Activated naive CD8-positive, alpha-beta T cell treated with anti-CD3 and anti-CD28 coated beads for 36 hours (primary cell): ENCODE data around the gene IL32. TPM values are rescaled to one million over a fixed set of nuclear protein-coding genes. Genes with fewer than 3 reads are reported as not detected.

Experiments
- DNase-seq: peaks from one replicate; pipeline ENCODE4 v3.0.0; 2021
- H3K27ac Mint-ChIP-seq: one replicate; pipeline ENCODE4 v1.8.0; 2022; ENCODE audit warnings: mild to moderate bottlenecking, moderate library complexity, mixed read lengths
- H3K27me3 Mint-ChIP-seq: one replicate; pipeline ENCODE4 v1.8.0; 2022; ENCODE audit warnings: mild to moderate bottlenecking, mixed read lengths
- H3K36me3 Mint-ChIP-seq: one replicate; pipeline ENCODE4 v1.8.0; 2021; ENCODE audit warnings: mild to moderate bottlenecking, mixed read lengths
- H3K4me1 Mint-ChIP-seq: one replicate; pipeline ENCODE4 v1.8.0; 2021; ENCODE audit warnings: mixed read lengths
- H3K4me3 Mint-ChIP-seq: one replicate; pipeline ENCODE4 v1.8.0; 2022; ENCODE audit warnings: mild to moderate bottlenecking, moderate library complexity, mixed read lengths
- H3K9me3 Mint-ChIP-seq: one replicate; pipeline ENCODE4 v1.8.0; 2022; ENCODE audit warnings: mixed read lengths
- total RNA-seq, 2 experiments: library from RNA; stranded (reverse); gene quantifications; one replicate each; pipeline ENCODE4 v1.2.3, GENCODE V29; 2021

IL32 gene
- 1,000 to 10,000 TPM; 1,056 to 1,060 TPM for total RNA-seq

- peak within 1 kb of the TSS; percentile 100 for H3K27ac Mint-ChIP-seq
- H3K4me3 Mint-ChIP-seq, result peak within 1 kb of the TSS; percentile 100
- peaks cover 47% of the 10 kb centered on the region for H3K36me3 Mint-ChIP-seq
- peaks cover 36% of the 10 kb centered on the region for H3K4me1 Mint-ChIP-seq
- peak; percentile 68 for DNase-seq
- no peaks in the 10 kb centered on the region for H3K27me3 Mint-ChIP-seq
- no peaks in the 10 kb centered on the region for H3K9me3 Mint-ChIP-seq
These were observed at the start of gene IL32 for GRCh38 chr16:3065069-3065741. TSS of gene IL32 (plus strand) at chr16:3065640. CDS start at chr16:3065812, 172 bp downstream.

- no peak overlapping the region for H3K27ac Mint-ChIP-seq
- no peak for DNase-seq
- H3K27me3 Mint-ChIP-seq, result peaks cover 31% of the 10 kb centered on the region
- no peaks in the 10 kb centered on the region for H3K9me3 Mint-ChIP-seq
- H3K36me3 Mint-ChIP-seq, result no peaks in the 10 kb centered on the region
- no peak overlapping the region for H3K4me3 Mint-ChIP-seq
- H3K4me1 Mint-ChIP-seq, result peaks cover 14% of the 10 kb centered on the region
These were observed 49.4 kb upstream of the IL32 start for GRCh38 chr16:3015865-3016521.

- no peak for DNase-seq
These were observed 48.1 kb upstream of the IL32 start for GRCh38 chr16:3017344-3017743.

GRCh38 chr16:3017794-3018506 is 47.5 kb upstream of the IL32 start, which contains the start of gene CLDN6:
TSS of gene CLDN6 (minus strand) at chr16:3018183. CDS start at chr16:3016021, 2,162 bp downstream.
- Mint-ChIP-seq H3K4me1 (peaks cover 30% of the 10 kb centered on the region), H3K36me3 (no peaks in the 10 kb centered on the region), H3K27ac (no peak within 1 kb of the TSS), H3K9me3 (no peaks in the 10 kb centered on the region), H3K27me3 (peaks cover 17% of the 10 kb centered on the region), H3K4me3 (no peak within 1 kb of the TSS)
- DNase-seq, result no peak

More at GRCh38 chr16:3017344-3017743, 48.1 kb upstream of the IL32 start:
- Mint-ChIP-seq H3K9me3 (no peaks in the 10 kb centered on the region), H3K27me3 (peaks cover 23% of the 10 kb centered on the region), H3K4me3 (no peak overlapping the region), H3K4me1 (peaks cover 26% of the 10 kb centered on the region), H3K36me3 (no peaks in the 10 kb centered on the region), H3K27ac (no peak overlapping the region)

GRCh38 chr16:3019594-3020246 is 45.7 kb upstream of the IL32 start:
- peak overlapping the region; percentile 82 for H3K4me3 Mint-ChIP-seq
- H3K36me3 Mint-ChIP-seq, result peaks cover 3% of the 10 kb centered on the region
- peaks cover 40% of the 10 kb centered on the region for H3K4me1 Mint-ChIP-seq
- no peaks in the 10 kb centered on the region for H3K9me3 Mint-ChIP-seq
- H3K27ac Mint-ChIP-seq, result no peak overlapping the region
- no peak for DNase-seq
- H3K27me3 Mint-ChIP-seq, result peaks cover 12% of the 10 kb centered on the region

GRCh38 chr16:3020247-3020603 is 45.2 kb upstream of the IL32 start, which contains the start of gene TNFRSF12A:
TSS of gene TNFRSF12A (plus strand) at chr16:3020368. CDS start at chr16:3020398, 30 bp downstream.
- H3K27me3 Mint-ChIP-seq, result peaks cover 12% of the 10 kb centered on the region
- peaks cover 40% of the 10 kb centered on the region for H3K4me1 Mint-ChIP-seq
- peak within 1 kb of the TSS; percentile 95 for H3K4me3 Mint-ChIP-seq
- peak; percentile 78 for DNase-seq
- H3K27ac Mint-ChIP-seq, result peak within 1 kb of the TSS; percentile 98
- H3K36me3 Mint-ChIP-seq, result peaks cover 3% of the 10 kb centered on the region
- H3K9me3 Mint-ChIP-seq, result no peaks in the 10 kb centered on the region

GRCh38 chr16:3020604-3021448 is 44.6 kb upstream of the IL32 start:
- Mint-ChIP-seq H3K4me1 (peaks cover 40% of the 10 kb centered on the region), H3K4me3 (peak overlapping the region; percentile 95), H3K36me3 (peaks cover 3% of the 10 kb centered on the region), H3K27me3 (peaks cover 12% of the 10 kb centered on the region), H3K9me3 (no peaks in the 10 kb centered on the region), H3K27ac (peak overlapping the region; percentile 98)
- peak; percentile 48 for DNase-seq

GRCh38 chr16:3021449-3022207 is 43.8 kb upstream of the IL32 start:
- peaks cover 6% of the 10 kb centered on the region for H3K36me3 Mint-ChIP-seq
- peak overlapping the region; percentile 98 for H3K27ac Mint-ChIP-seq
- peak; percentile 85 for DNase-seq
- peaks cover 40% of the 10 kb centered on the region for H3K4me1 Mint-ChIP-seq
- peaks cover 12% of the 10 kb centered on the region for H3K27me3 Mint-ChIP-seq
- peak overlapping the region; percentile 95 for H3K4me3 Mint-ChIP-seq
- no peaks in the 10 kb centered on the region for H3K9me3 Mint-ChIP-seq

- H3K4me1 Mint-ChIP-seq, result peaks cover 40% of the 10 kb centered on the region
- peaks cover 8% of the 10 kb centered on the region for H3K36me3 Mint-ChIP-seq
- no peaks in the 10 kb centered on the region for H3K9me3 Mint-ChIP-seq
- peak; percentile 89 for DNase-seq
- H3K27me3 Mint-ChIP-seq, result peaks cover 12% of the 10 kb centered on the region
- peak overlapping the region; percentile 95 for H3K4me3 Mint-ChIP-seq
- H3K27ac Mint-ChIP-seq, result peak overlapping the region; percentile 98
These were observed 43.2 kb upstream of the IL32 start for GRCh38 chr16:3022208-3022683.

- Mint-ChIP-seq H3K36me3 (peaks cover 8% of the 10 kb centered on the region), H3K4me1 (peaks cover 40% of the 10 kb centered on the region), H3K27me3 (peaks cover 12% of the 10 kb centered on the region), H3K27ac (peak overlapping the region; percentile 98), H3K9me3 (no peaks in the 10 kb centered on the region), H3K4me3 (peak overlapping the region; percentile 95)
- peak; percentile 38 for DNase-seq
These were observed 42.6 kb upstream of the IL32 start for GRCh38 chr16:3022684-3023414.

GRCh38 chr16:3023415-3023668 is 42.1 kb upstream of the IL32 start:
- H3K36me3 Mint-ChIP-seq, result peaks cover 8% of the 10 kb centered on the region
- no peaks in the 10 kb centered on the region for H3K9me3 Mint-ChIP-seq
- peak overlapping the region; percentile 95 for H3K4me3 Mint-ChIP-seq
- H3K27me3 Mint-ChIP-seq, result peaks cover 11% of the 10 kb centered on the region
- DNase-seq, result no peak
- H3K4me1 Mint-ChIP-seq, result peaks cover 40% of the 10 kb centered on the region
- H3K27ac Mint-ChIP-seq, result peak overlapping the region; percentile 98

GRCh38 chr16:3023669-3024478 is 41.6 kb upstream of the IL32 start, which contains the start of the genes HCFC1R1 and THOC6:
TSS of gene HCFC1R1 (minus strand) at chr16:3023942. CDS start at chr16:3023941, 1 bp downstream.
TSS of gene THOC6 (plus strand) at chr16:3024035. CDS start at chr16:3024327, 292 bp downstream.
- Mint-ChIP-seq H3K27me3 (peaks cover 9% of the 10 kb centered on the region), H3K36me3 (peaks cover 8% of the 10 kb centered on the region), H3K4me3 (peak within 1 kb of the TSS; percentile 95), H3K27ac (peak within 1 kb of the TSS; percentile 98), H3K4me1 (peaks cover 40% of the 10 kb centered on the region), H3K9me3 (no peaks in the 10 kb centered on the region)
- peak; percentile 95 for DNase-seq
